ENCODE measurements around the gene BMP7. TPM values are rescaled to one million over a fixed set of nuclear protein-coding genes. Genes with fewer than 3 reads are reported as not detected.

BMP7 gene
- total and polyA plus RNA-seq, 2 of the 8 experiments (the other 6 are each of a cell fraction or from before 2014, with no cell fraction given), result 9.2 to 14.7 TPM

DNA sequence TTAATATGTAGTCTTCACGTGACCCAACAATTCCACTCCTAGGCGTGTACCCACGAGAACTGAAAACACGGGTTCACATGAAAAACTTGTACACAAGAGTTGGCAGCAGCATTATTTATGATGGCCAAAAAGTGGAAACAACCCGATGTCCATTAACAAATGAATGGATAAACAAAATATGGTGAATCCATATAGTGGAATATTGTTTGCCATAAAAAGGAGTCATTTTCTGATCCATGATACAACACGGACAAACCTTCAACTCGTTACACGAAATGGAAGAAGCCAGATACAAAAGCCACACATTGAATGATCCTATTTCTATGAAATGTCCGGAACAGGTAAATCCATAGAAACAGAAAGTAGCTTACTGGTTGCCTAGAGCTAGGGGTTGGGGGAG lies 78.4 kb downstream of the BMP7 start (continued):
- TF ChIP-seq TAF7 (optimal IDR thresholded peaks at IDR 0.05; ENCODE audit: borderline replicate concordance, low read depth, low read length), result no peak
- TF ChIP-seq CEBPB (IDR thresholded peaks at IDR 0.05; ENCODE audit: low read depth, low read length), result no peak
- no peak for TF ChIP-seq NRF1 (IDR thresholded peaks at IDR 0.05; ENCODE audit: low read depth, low read length)

Data from H1 (cell line).